HCT116 (cell line): ENCODE measurements around the gene PHF2. TPM values are rescaled to one million over a fixed set of nuclear protein-coding genes. Genes with fewer than 3 reads are reported as not detected.

Source experiments
- ATAC-seq: fragments of 200-7000 bp; cut with Tn5 transposase; 2 replicates; pipeline ENCODE4 v1.9.1; 2020; ENCODE audit warnings: mild to moderate bottlenecking, moderate library complexity
- BruUV-seq: library from RNA; stranded (reverse); fragments of 400-500 nt; replicated peaks from 2 replicates; lab custom pipeline; 2021; lab: Mats Ljungman, UMichigan
- CTCF ChIA-PET: fragments of 300-600 bp; sonication (Branson Sonifier 250); formaldehyde crosslinking; loops from one replicate; lab custom pipeline; 2021; ENCODE audit warnings: antibody characterized with exemption; lab: Charles Lee
- POLR2A ChIA-PET: fragments of 300-600, 350-600 bp; sonication (Branson Sonifier 250); formaldehyde crosslinking; loops from one replicate; lab custom pipeline; 2021; ENCODE audit warnings: antibody characterized with exemption; lab: Charles Lee
- RAD21 ChIA-PET, 2 experiments: fragments of 300-600 bp; sonication (Branson Sonifier 250); formaldehyde crosslinking; loops; one replicate each; lab custom pipeline; 2023; ENCODE audit warnings: low total read pairs in 2 of 2; ENCODE audit not compliant: uncharacterized antibody in 2 of 2, unreplicated experiment in 2 of 2, low non-redundant PET in 1 of 2; lab: Charles Lee
- DNase-seq: peaks from one replicate; pipeline ENCODE4 v3.0.0-alpha.2; 2010; ENCODE audit warnings: low read depth, low spot score
- H2AFZ ChIP-seq: fragments of 200-600 bp; shearing (Covaris generic), sonication (generic); 2 replicates; pipeline ENCODE4 v1.6.1; 2017; ENCODE audit warnings: low read depth, mixed run types, mixed read lengths, antibody characterized with exemption, low read length; ENCODE audit not compliant: poor library complexity, severe bottlenecking
- H3K27ac ChIP-seq: 2 replicates; pipeline ENCODE4 v1.5.1; 2012; ENCODE audit warnings: low read depth, low read length
- H3K27me3 ChIP-seq: fragments of 200-600 bp; sonication (generic); 2 replicates; pipeline ENCODE4 v1.6.1; 2016; ENCODE audit warnings: mixed run types, low read length, mixed read lengths; ENCODE audit not compliant: insufficient read depth
- H3K36me3 ChIP-seq, 2 experiments: fragments of 200-500 bp in 1 of 2; fragments of 200-600 bp in 1 of 2; sonication (Bioruptor generic) in 1 of 2; sonication (generic) in 1 of 2; 2 replicates each; pipeline versions ENCODE4 v1.5.1 to v1.6.1; 2014 to 2016; ENCODE audit warnings: low read length in 2 of 2, inconsistent platforms in 1 of 2, mixed read lengths in 1 of 2, mixed run types in 1 of 2; ENCODE audit not compliant: insufficient read depth in 2 of 2, control insufficient read depth in 1 of 2
- H3K4me1 ChIP-seq, 2 experiments: fragments of 200-600 bp in 1 of 2; sonication (generic) in 1 of 2; 2 replicates each; pipeline versions ENCODE4 v1.5.1 to v1.6.1; 2012 to 2017; ENCODE audit warnings: low read length in 2 of 2, inconsistent platforms in 1 of 2, mild to moderate bottlenecking in 1 of 2, mixed read lengths in 1 of 2, mixed run types in 1 of 2, moderate library complexity in 1 of 2; ENCODE audit not compliant: insufficient read depth in 2 of 2, control insufficient read depth in 1 of 2
- H3K4me2 ChIP-seq: fragments of 200-600 bp; sonication (generic); 2 replicates; pipeline ENCODE4 v1.6.1; 2017; ENCODE audit warnings: mixed run types, low read length, mixed read lengths
- H3K4me3 ChIP-seq, 2 experiments: fragments of 200-600 bp in 1 of 2; sonication (generic) in 1 of 2; replicated peaks in 1 of 2; 2 replicates each; pipeline ENCODE4 v1.5.1; 2011 to 2016; ENCODE audit warnings: low read length in 2 of 2, control low read depth in 1 of 2, low read depth in 1 of 2, mild to moderate bottlenecking in 1 of 2, mixed read lengths in 1 of 2, mixed run types in 1 of 2
- H3K79me2 ChIP-seq: fragments of 200-600 bp; sonication (generic); 2 replicates; pipeline ENCODE4 v1.6.1; 2017; ENCODE audit warnings: mild to moderate bottlenecking, mixed run types, low read length, moderate library complexity, mixed read lengths; ENCODE audit not compliant: insufficient read depth
- H3K9ac ChIP-seq: fragments of 200-600 bp; sonication (generic); 2 replicates; pipeline ENCODE4 v1.6.1; 2016; ENCODE audit warnings: low read length, mixed read lengths
- H3K9me2 ChIP-seq: fragments of 200-600 bp; sonication (generic), shearing (Covaris generic); 2 replicates; pipeline ENCODE4 v1.6.1; 2017; ENCODE audit warnings: mixed run types, mild to moderate bottlenecking, moderate library complexity; ENCODE audit not compliant: insufficient read depth
- H3K9me3 ChIP-seq, 2 experiments: fragments of 200-500 bp in 1 of 2; fragments of 200-600 bp in 1 of 2; sonication (Bioruptor generic) in 1 of 2; sonication (generic) in 1 of 2; 2 replicates each; pipeline ENCODE4 v1.6.1; 2014 to 2017; ENCODE audit warnings: low read length in 2 of 2, mixed read lengths in 2 of 2, inconsistent platforms in 1 of 2, low read depth in 1 of 2, mild to moderate bottlenecking in 1 of 2, mixed run types in 1 of 2, moderate library complexity in 1 of 2; ENCODE audit not compliant: control insufficient read depth in 1 of 2, insufficient read depth in 1 of 2
- H4K20me1 ChIP-seq: fragments of 200-600 bp; sonication (generic), shearing (Covaris generic); 2 replicates; pipeline ENCODE4 v1.6.1; 2017; ENCODE audit warnings: mixed run types, mild to moderate bottlenecking, moderate library complexity; ENCODE audit not compliant: insufficient read depth
- ATF3 ChIP-seq: IDR thresholded peaks from 2 replicates; pipeline ENCODE4 v1.6.1; 2012
- CBX3 ChIP-seq: IDR thresholded peaks from 2 replicates; pipeline ENCODE4 v1.6.1; 2012; ENCODE audit warnings: low read depth
- CEBPB ChIP-seq: IDR thresholded peaks from 2 replicates; pipeline ENCODE4 v1.6.1; 2012; ENCODE audit warnings: low read depth
- CTCF ChIP-seq, 3 experiments: fragments of 200-600 bp in 1 of 3; sonication (generic) in 1 of 3; IDR thresholded peaks in 2 of 3; conservative IDR thresholded peaks in 1 of 3; 2 replicates each; pipeline ENCODE4 v1.5.1; 2012 to 2017; ENCODE audit warnings: low read depth in 2 of 3, low read length in 2 of 3, antibody characterized with exemption in 1 of 3, borderline replicate concordance in 1 of 3, control low read depth in 1 of 3, mild to moderate bottlenecking in 1 of 3, mixed read lengths in 1 of 3, mixed run types in 1 of 3, moderate library complexity in 1 of 3; ENCODE audit not compliant: insufficient read depth in 1 of 3
- EGR1 ChIP-seq: IDR thresholded peaks from 2 replicates; pipeline ENCODE4 v1.6.1; 2012; ENCODE audit warnings: low read depth
- ELF1 ChIP-seq: IDR thresholded peaks from 2 replicates; pipeline ENCODE4 v1.6.1; 2012; ENCODE audit warnings: low read depth, borderline replicate concordance
- EZH2phosphoT487 ChIP-seq: fragments of 200-600 bp; IDR thresholded peaks from 2 replicates; pipeline ENCODE4 v1.6.1; 2018; ENCODE audit warnings: antibody characterized with exemption, borderline replicate concordance
- MAX ChIP-seq: IDR thresholded peaks from 2 replicates; pipeline ENCODE4 v1.6.1; 2012
- POLR2A ChIP-seq: IDR thresholded peaks from 2 replicates; pipeline ENCODE4 v1.7.0; 2011; ENCODE audit warnings: borderline replicate concordance; ENCODE audit not compliant: insufficient read depth, insufficient read length; ENCODE audit errors: extremely low read depth
- RAD21 ChIP-seq: IDR thresholded peaks from 2 replicates; pipeline ENCODE4 v1.6.1; 2012; ENCODE audit warnings: low read depth, mild to moderate bottlenecking
- REST ChIP-seq: IDR thresholded peaks from 2 replicates; pipeline ENCODE4 v1.6.1; 2012; ENCODE audit warnings: low read depth
- SIN3A ChIP-seq: IDR thresholded peaks from 2 replicates; pipeline ENCODE4 v1.6.1; 2012; ENCODE audit warnings: low read depth
- SP1 ChIP-seq: IDR thresholded peaks from 2 replicates; pipeline ENCODE4 v1.6.1; 2012; ENCODE audit warnings: low read depth
- SRF ChIP-seq: IDR thresholded peaks from 2 replicates; pipeline ENCODE4 v1.6.1; 2012; ENCODE audit warnings: low read depth
- YY1 ChIP-seq: IDR thresholded peaks from 2 replicates; pipeline ENCODE4 v1.6.1; 2011; ENCODE audit warnings: low read length, low read depth, moderate library complexity, mild to moderate bottlenecking; ENCODE audit not compliant: insufficient replicate concordance; ENCODE audit errors: extremely low read depth
- ZNF274 ChIP-seq: fragments of 200-500 bp; sonication (Bioruptor generic); IDR thresholded peaks from 2 replicates; pipeline ENCODE4 v1.6.1; 2014; ENCODE audit warnings: mild to moderate bottlenecking, low read depth, low read length, inconsistent platforms
- intact Hi-C: fragments of 100-400 bp; cut with micrococcal nuclease; formaldehyde crosslinking; loops from 2 replicates; pipeline ENCODE4 v1.10.0; 2022
- total RNA-seq: library from RNA; stranded (reverse); gene quantifications from one replicate; pipeline ENCODE4 v1.2.1, GENCODE V29; 2021; ENCODE audit not compliant: unreplicated experiment

Gene PHF2
- total RNA-seq, 1 experiment from 2014 or later, result 20.6 TPM

GRCh38 chr9:93595461-93595860 is 19.1 kb downstream of the PHF2 start:
- H3K36me3 ChIP-seq, result no peaks in the 10 kb centered on the region
- H3K79me2 ChIP-seq, result peaks cover 19% of the 10 kb centered on the region; the same call in 1 of the 2 replicates
- H3K4me3 ChIP-seq, result no peak overlapping the region
- H2AFZ ChIP-seq, result no peak overlapping the region
- H3K27ac ChIP-seq, result no peak overlapping the region
- ChIA-PET CTCF (no interaction called here), POLR2A (no interaction called here), RAD21 (no interaction called here)
- H3K27me3 ChIP-seq, result no peaks in the 10 kb centered on the region
- H4K20me1 ChIP-seq, result no peaks in the 10 kb centered on the region
- peaks cover 8 to 20% of the 10 kb centered on the region in 2 experiments; a peak in 2 of 4 replicates for H3K4me1 ChIP-seq
- H3K9me3 ChIP-seq, result no peaks in the 10 kb centered on the region
- no peak overlapping the region for H3K9ac ChIP-seq
- no peak for DNase-seq
- H3K9me2 ChIP-seq, result no peaks in the 10 kb centered on the region
- no peak overlapping the region for H3K4me2 ChIP-seq
- TF ChIP-seq EZH2phosphoT487 (no peak), EGR1 (no peak), SRF (no peak), RAD21 (no peak)
- intact Hi-C loops, result no loop called here
- BruUV-seq, result no TSS peak
- ATAC-seq, result no peak

GRCh38 chr9:93595861-93596365 is 19.5 kb downstream of the PHF2 start:
- RAD21 ChIA-PET, result no interaction called here
- Histone ChIP-seq H3K4me3 (no peak overlapping the region), H2AFZ (no peak overlapping the region), H3K9me3 (no peaks in the 10 kb centered on the region), H3K4me1 (peaks cover 11 to 22% of the 10 kb centered on the region in 2 experiments; a peak in 2 of 4 replicates), H3K9me2 (no peaks in the 10 kb centered on the region), H3K79me2 (peaks cover 19% of the 10 kb centered on the region; the same call in 1 of the 2 replicates), H3K4me2 (no peak overlapping the region), H3K9ac (no peak overlapping the region), H4K20me1 (no peaks in the 10 kb centered on the region), H3K36me3 (no peaks in the 10 kb centered on the region), H3K27ac (no peak overlapping the region), H3K27me3 (no peaks in the 10 kb centered on the region)
- POLR2A ChIA-PET, result no interaction called here
- no TSS peak for BruUV-seq
- ATAC-seq, result no peak
- intact Hi-C loops, result no loop called here
- DNase-seq, result no peak
- CTCF ChIA-PET, result no interaction called here
- TF ChIP-seq CEBPB, result no peak
- no peak for TF ChIP-seq SIN3A
- TF ChIP-seq POLR2A, result no peak
- TF ChIP-seq SRF, result no peak
- TF ChIP-seq SP1, result no peak
- TF ChIP-seq CTCF (IDR thresholded peaks at IDR 0.05 in 2 of 3, conservative IDR thresholded peaks at IDR 0.05 in 1 of 3; ENCODE audit: borderline replicate concordance in 1 of 3, insufficient read depth in 1 of 3, low read depth in 2 of 3, low read length in 2 of 3), result no peak
- TF ChIP-seq EGR1, result no peak
- no peak for TF ChIP-seq ZNF274
- TF ChIP-seq RAD21, result no peak
- no peak for TF ChIP-seq CBX3
- no peak for TF ChIP-seq YY1
- TF ChIP-seq ATF3, result no peak
- no peak for TF ChIP-seq REST
- TF ChIP-seq ELF1, result no peak
- TF ChIP-seq MAX, result no peak
